HepG2 (cell line): ENCODE data around the gene HEY2.

ENCODE experiments used
- CHD2 ChIP-seq: IDR thresholded peaks from 2 replicates; pipeline ENCODE4 v1.6.1; 2011; ENCODE audit warnings: low read depth, low read length, improper control_type of control experiment
- JUND ChIP-seq: sonication (generic); formaldehyde crosslinking; IDR thresholded peaks from 2 replicates; pipeline ENCODE4 v1.8.0; 2022; ENCODE audit warnings: mild to moderate bottlenecking, missing genetic modification reagents
- MXD4 ChIP-seq: IDR thresholded peaks from 2 replicates; pipeline ENCODE4 v1.6.1; 2016; ENCODE audit warnings: mild to moderate bottlenecking, missing biosample characterization, missing genetic modification reagents
- POLR2AphosphoS5 ChIP-seq: IDR thresholded peaks from 2 replicates; pipeline ENCODE4 v1.6.1; 2012; ENCODE audit warnings: low read depth, low read length
- RAD21 ChIP-seq: fragments of 450-650 bp; formaldehyde crosslinking; IDR thresholded peaks from 2 replicates; pipeline ENCODE4 v1.5.0; 2020; ENCODE audit warnings: mild to moderate bottlenecking
- SALL2 ChIP-seq: sonication (generic); formaldehyde crosslinking; IDR thresholded peaks from 2 replicates; pipeline ENCODE4 v1.8.1; 2023; ENCODE audit warnings: mild to moderate bottlenecking, missing genetic modification reagents, inconsistent platforms
- TAF1 ChIP-seq: sonication (generic); formaldehyde crosslinking; IDR thresholded peaks from 2 replicates; pipeline ENCODE4 v1.4.0; 2020; ENCODE audit warnings: missing genetic modification reagents
- TGIF2 ChIP-seq: IDR thresholded peaks from 2 replicates; pipeline ENCODE4 v1.6.1; 2016; ENCODE audit warnings: control low read depth, missing compliant biosample characterization
- TF ChIP-seq, protein P1 (sequence below): sonication (generic); formaldehyde crosslinking; IDR thresholded peaks from 2 replicates; pipeline ENCODE4 v1.5.0; 2020; ENCODE audit warnings: mild to moderate bottlenecking, missing genetic modification reagents, moderate library complexity

DNA sequence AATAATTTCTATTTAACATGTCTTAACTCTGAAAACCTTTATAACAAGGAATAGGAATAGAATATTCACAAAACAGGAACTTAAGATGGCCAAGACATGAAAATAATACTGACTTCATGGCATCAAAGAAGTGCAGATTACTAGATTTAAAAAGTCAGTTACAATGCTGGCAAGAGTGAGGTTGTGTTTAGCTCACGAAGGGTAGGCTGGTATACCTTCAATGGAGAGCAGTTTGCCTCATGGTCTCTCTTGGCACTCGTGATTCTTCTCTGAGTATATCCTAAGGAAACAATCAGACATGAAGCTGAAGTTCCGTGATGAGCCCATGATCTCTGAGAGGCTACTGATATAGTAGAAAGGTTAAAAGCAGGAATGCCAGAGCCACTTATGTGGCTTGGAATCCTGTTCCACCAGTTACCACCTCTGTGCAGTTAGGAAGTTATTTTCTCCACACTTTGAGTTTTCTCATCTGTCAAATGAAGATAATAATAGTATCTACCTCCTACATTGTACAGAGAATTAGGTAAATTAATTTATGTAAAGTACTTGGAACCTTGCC, 48.5 kb downstream of the HEY2 start:
- TF ChIP-seq, protein P1, sequence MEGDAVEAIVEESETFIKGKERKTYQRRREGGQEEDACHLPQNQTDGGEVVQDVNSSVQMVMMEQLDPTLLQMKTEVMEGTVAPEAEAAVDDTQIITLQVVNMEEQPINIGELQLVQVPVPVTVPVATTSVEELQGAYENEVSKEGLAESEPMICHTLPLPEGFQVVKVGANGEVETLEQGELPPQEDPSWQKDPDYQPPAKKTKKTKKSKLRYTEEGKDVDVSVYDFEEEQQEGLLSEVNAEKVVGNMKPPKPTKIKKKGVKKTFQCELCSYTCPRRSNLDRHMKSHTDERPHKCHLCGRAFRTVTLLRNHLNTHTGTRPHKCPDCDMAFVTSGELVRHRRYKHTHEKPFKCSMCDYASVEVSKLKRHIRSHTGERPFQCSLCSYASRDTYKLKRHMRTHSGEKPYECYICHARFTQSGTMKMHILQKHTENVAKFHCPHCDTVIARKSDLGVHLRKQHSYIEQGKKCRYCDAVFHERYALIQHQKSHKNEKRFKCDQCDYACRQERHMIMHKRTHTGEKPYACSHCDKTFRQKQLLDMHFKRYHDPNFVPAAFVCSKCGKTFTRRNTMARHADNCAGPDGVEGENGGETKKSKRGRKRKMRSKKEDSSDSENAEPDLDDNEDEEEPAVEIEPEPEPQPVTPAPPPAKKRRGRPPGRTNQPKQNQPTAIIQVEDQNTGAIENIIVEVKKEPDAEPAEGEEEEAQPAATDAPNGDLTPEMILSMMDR (CRISPR knock-in tag): no peak
- no peak for TF ChIP-seq SALL2 (CRISPR knock-in tag)
- TF ChIP-seq TAF1 (CRISPR knock-in tag): no peak
- no peak for TF ChIP-seq MXD4 (CRISPR knock-in tag)
- no peak for TF ChIP-seq RAD21 (CRISPR knock-in tag)
- TF ChIP-seq JUND (CRISPR knock-in tag): no peak
- TF ChIP-seq TGIF2: no peak
- TF ChIP-seq POLR2AphosphoS5: no peak
- no peak for TF ChIP-seq CHD2
